Activated CD8-positive, alpha-beta memory T cell treated with anti-CD3 and anti-CD28 coated beads, Interleukin-2, amount 50 U/mL, for 4 hours (primary cell): ENCODE measurements around the gene UBE2Z.

Experiments used
- DNase-seq: peaks from one replicate; pipeline ENCODE4 v3.0.0-alpha.2; 2020

UBE2Z gene

DNA sequence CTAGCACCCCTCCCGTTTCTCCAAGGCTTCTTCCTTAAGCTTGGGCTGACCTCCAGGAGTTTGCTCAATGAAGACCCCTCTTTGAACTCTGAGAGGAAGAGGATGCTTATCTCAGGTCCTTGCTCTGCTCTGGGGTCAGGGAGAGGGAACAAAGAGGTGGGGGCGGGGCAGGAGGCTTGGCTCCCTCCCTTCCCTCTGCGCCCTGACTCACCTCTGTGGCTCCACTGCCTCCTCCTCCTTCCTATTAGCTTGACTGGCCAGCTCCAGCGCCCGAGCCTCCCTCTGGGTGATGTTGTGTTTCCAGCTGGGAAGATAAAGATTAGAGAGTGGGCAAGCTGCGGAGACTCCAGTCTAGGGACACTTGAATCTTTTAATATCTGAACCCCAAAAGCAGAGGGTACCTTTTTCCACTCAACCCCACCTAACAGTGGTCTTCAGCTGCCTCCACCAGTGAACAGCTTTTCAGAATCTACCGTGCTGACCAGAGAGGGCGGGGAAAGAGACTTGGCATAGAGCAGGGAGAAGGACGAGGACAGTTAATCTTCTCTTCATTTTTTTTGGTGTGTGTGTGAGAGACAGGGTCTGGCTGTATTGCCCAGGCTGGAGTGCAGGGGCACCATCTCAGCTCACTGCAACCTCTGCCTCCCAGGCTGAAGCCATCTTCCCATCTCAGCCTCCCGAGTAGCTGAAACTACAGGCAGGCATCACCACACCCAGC lies 53.5 kb downstream of the UBE2Z start:
- DNase-seq, result no peak

DNA sequence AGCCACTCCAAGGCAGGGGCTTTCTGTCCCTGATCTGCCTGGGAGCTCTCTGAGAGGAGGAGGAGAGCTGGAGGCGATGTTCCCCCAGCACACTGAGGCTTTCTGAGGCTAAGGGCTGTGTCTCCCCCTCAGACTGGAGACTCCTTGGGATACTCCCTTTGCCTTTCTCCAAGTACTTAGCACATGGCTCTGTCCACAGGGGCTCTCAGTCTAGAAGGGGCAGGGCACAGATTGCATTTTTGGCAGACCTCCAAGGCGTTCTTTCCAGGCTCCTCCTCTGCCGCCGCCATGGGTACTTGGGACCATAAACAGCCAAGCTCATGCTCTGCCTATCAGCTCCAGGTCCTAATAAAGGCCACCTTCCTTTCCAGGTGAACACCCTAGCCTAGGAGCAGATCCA lies 62.0 kb downstream of the UBE2Z start:
- no peak for DNase-seq

DNA sequence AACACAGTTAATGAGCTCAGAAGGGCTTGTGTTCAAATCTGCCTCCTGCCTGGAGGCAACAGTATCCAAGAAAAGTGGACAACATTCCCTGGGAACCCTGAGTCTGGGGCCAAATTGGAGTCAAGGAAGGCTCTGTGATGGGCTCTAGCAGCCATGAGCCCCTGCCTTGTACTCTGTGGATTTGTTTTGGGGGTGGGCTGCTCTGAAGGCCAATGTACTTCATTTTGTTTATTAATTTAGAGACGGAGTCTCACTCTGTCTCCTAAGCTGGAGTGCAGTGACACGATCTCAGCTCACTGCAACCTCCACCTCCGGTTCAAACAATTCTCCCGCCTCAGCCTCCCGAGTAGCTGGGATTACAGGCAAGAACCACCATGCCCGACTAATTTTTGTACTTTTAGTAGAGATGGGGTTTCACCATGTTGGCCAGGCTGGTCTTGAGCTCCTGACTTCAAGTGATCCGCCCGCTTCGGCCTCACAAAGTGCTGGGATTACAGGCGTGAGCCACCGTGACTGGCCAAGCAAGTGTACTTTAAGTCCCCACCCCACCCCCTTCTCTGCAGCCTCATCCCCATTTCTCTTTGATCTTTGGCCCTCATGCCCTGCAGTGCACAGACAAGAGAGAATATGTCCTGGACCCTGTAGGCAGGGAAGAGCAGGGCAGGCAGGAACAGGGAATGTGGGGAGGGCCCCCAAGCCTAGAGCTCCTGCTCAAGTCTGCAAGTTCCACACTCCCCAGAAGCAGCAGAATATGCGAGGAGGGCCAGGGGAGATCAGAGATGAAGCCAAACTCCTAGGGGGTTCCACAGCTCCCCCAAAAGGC lies 62.9 kb downstream of the UBE2Z start:
- DNase-seq, result no peak

- DNase-seq, result no peak
Measured at GRCh38 chr17:48972749-48973097, 64.5 kb downstream of the UBE2Z start.

DNA sequence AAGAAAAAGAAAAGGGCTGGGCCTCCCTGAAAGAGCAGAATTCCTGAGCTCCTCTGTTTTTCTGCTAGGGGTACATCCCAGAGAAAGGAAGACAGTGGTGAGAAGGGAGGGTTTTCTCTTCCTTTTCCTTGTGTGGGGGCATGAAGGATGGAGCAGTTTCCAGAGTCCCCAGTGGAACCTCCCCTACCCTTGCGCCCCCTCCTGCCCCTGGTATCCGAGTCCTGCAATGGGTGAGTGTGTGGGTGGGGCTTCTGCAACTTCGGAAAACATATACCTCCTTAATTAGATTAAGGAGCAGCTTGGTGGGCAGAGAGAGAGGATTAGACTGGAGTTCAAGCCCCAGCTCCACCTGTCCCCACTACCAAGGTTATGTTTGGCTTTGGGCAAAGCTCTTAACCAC lies 65.6 kb downstream of the UBE2Z start:
- DNase-seq, result no peak
